HCT116 (cell line): ENCODE data around the gene STRIP1. TPM values are rescaled to one million over a fixed set of nuclear protein-coding genes. Genes with fewer than 3 reads are reported as not detected.

Source experiments
- ATAC-seq: fragments of 200-7000 bp; cut with Tn5 transposase; 2 replicates; pipeline ENCODE4 v1.9.1; 2020; ENCODE audit warnings: mild to moderate bottlenecking, moderate library complexity
- BruUV-seq: library from RNA; stranded (reverse); fragments of 400-500 nt; replicated peaks from 2 replicates; lab custom pipeline; 2021; lab: Mats Ljungman, UMichigan
- CTCF ChIA-PET: fragments of 300-600 bp; sonication (Branson Sonifier 250); formaldehyde crosslinking; loops from one replicate; lab custom pipeline; 2021; ENCODE audit warnings: antibody characterized with exemption; lab: Charles Lee
- POLR2A ChIA-PET: fragments of 300-600, 350-600 bp; sonication (Branson Sonifier 250); formaldehyde crosslinking; loops from one replicate; lab custom pipeline; 2021; ENCODE audit warnings: antibody characterized with exemption; lab: Charles Lee
- RAD21 ChIA-PET, 2 experiments: fragments of 300-600 bp; sonication (Branson Sonifier 250); formaldehyde crosslinking; loops; one replicate each; lab custom pipeline; 2023; ENCODE audit warnings: low total read pairs in 2 of 2; ENCODE audit not compliant: uncharacterized antibody in 2 of 2, unreplicated experiment in 2 of 2, low non-redundant PET in 1 of 2; lab: Charles Lee
- DNase-seq: peaks from one replicate; pipeline ENCODE4 v3.0.0-alpha.2; 2010; ENCODE audit warnings: low read depth, low spot score
- H2AFZ ChIP-seq: fragments of 200-600 bp; shearing (Covaris generic), sonication (generic); 2 replicates; pipeline ENCODE4 v1.6.1; 2017; ENCODE audit warnings: low read depth, mixed run types, mixed read lengths, antibody characterized with exemption, low read length; ENCODE audit not compliant: poor library complexity, severe bottlenecking
- H3K27ac ChIP-seq: 2 replicates; pipeline ENCODE4 v1.5.1; 2012; ENCODE audit warnings: low read depth, low read length
- H3K27me3 ChIP-seq: fragments of 200-600 bp; sonication (generic); 2 replicates; pipeline ENCODE4 v1.6.1; 2016; ENCODE audit warnings: mixed run types, low read length, mixed read lengths; ENCODE audit not compliant: insufficient read depth
- H3K36me3 ChIP-seq, 2 experiments: fragments of 200-500 bp in 1 of 2; fragments of 200-600 bp in 1 of 2; sonication (Bioruptor generic) in 1 of 2; sonication (generic) in 1 of 2; 2 replicates each; pipeline versions ENCODE4 v1.5.1 to v1.6.1; 2014 to 2016; ENCODE audit warnings: low read length in 2 of 2, inconsistent platforms in 1 of 2, mixed read lengths in 1 of 2, mixed run types in 1 of 2; ENCODE audit not compliant: insufficient read depth in 2 of 2, control insufficient read depth in 1 of 2
- H3K4me1 ChIP-seq, 2 experiments: fragments of 200-600 bp in 1 of 2; sonication (generic) in 1 of 2; 2 replicates each; pipeline versions ENCODE4 v1.5.1 to v1.6.1; 2012 to 2017; ENCODE audit warnings: low read length in 2 of 2, inconsistent platforms in 1 of 2, mild to moderate bottlenecking in 1 of 2, mixed read lengths in 1 of 2, mixed run types in 1 of 2, moderate library complexity in 1 of 2; ENCODE audit not compliant: insufficient read depth in 2 of 2, control insufficient read depth in 1 of 2
- H3K4me2 ChIP-seq: fragments of 200-600 bp; sonication (generic); 2 replicates; pipeline ENCODE4 v1.6.1; 2017; ENCODE audit warnings: mixed run types, low read length, mixed read lengths
- H3K4me3 ChIP-seq, 2 experiments: fragments of 200-600 bp in 1 of 2; sonication (generic) in 1 of 2; replicated peaks in 1 of 2; 2 replicates each; pipeline ENCODE4 v1.5.1; 2011 to 2016; ENCODE audit warnings: low read length in 2 of 2, control low read depth in 1 of 2, low read depth in 1 of 2, mild to moderate bottlenecking in 1 of 2, mixed read lengths in 1 of 2, mixed run types in 1 of 2
- H3K79me2 ChIP-seq: fragments of 200-600 bp; sonication (generic); 2 replicates; pipeline ENCODE4 v1.6.1; 2017; ENCODE audit warnings: mild to moderate bottlenecking, mixed run types, low read length, moderate library complexity, mixed read lengths; ENCODE audit not compliant: insufficient read depth
- H3K9ac ChIP-seq: fragments of 200-600 bp; sonication (generic); 2 replicates; pipeline ENCODE4 v1.6.1; 2016; ENCODE audit warnings: low read length, mixed read lengths
- H3K9me2 ChIP-seq: fragments of 200-600 bp; sonication (generic), shearing (Covaris generic); 2 replicates; pipeline ENCODE4 v1.6.1; 2017; ENCODE audit warnings: mixed run types, mild to moderate bottlenecking, moderate library complexity; ENCODE audit not compliant: insufficient read depth
- H3K9me3 ChIP-seq, 2 experiments: fragments of 200-500 bp in 1 of 2; fragments of 200-600 bp in 1 of 2; sonication (Bioruptor generic) in 1 of 2; sonication (generic) in 1 of 2; 2 replicates each; pipeline ENCODE4 v1.6.1; 2014 to 2017; ENCODE audit warnings: low read length in 2 of 2, mixed read lengths in 2 of 2, inconsistent platforms in 1 of 2, low read depth in 1 of 2, mild to moderate bottlenecking in 1 of 2, mixed run types in 1 of 2, moderate library complexity in 1 of 2; ENCODE audit not compliant: control insufficient read depth in 1 of 2, insufficient read depth in 1 of 2
- H4K20me1 ChIP-seq: fragments of 200-600 bp; sonication (generic), shearing (Covaris generic); 2 replicates; pipeline ENCODE4 v1.6.1; 2017; ENCODE audit warnings: mixed run types, mild to moderate bottlenecking, moderate library complexity; ENCODE audit not compliant: insufficient read depth
- EZH2phosphoT487 ChIP-seq: fragments of 200-600 bp; IDR thresholded peaks from 2 replicates; pipeline ENCODE4 v1.6.1; 2018; ENCODE audit warnings: antibody characterized with exemption, borderline replicate concordance
- FOSL1 ChIP-seq: IDR thresholded peaks from 2 replicates; pipeline ENCODE4 v1.6.1; 2012; ENCODE audit warnings: low read depth
- POLR2A ChIP-seq: IDR thresholded peaks from 2 replicates; pipeline ENCODE4 v1.7.0; 2011; ENCODE audit warnings: borderline replicate concordance; ENCODE audit not compliant: insufficient read depth, insufficient read length; ENCODE audit errors: extremely low read depth
- SP1 ChIP-seq: IDR thresholded peaks from 2 replicates; pipeline ENCODE4 v1.6.1; 2012; ENCODE audit warnings: low read depth
- SRF ChIP-seq: IDR thresholded peaks from 2 replicates; pipeline ENCODE4 v1.6.1; 2012; ENCODE audit warnings: low read depth
- YY1 ChIP-seq: IDR thresholded peaks from 2 replicates; pipeline ENCODE4 v1.6.1; 2011; ENCODE audit warnings: low read length, low read depth, moderate library complexity, mild to moderate bottlenecking; ENCODE audit not compliant: insufficient replicate concordance; ENCODE audit errors: extremely low read depth
- ZFX ChIP-seq: fragments of 450-650 bp; IDR thresholded peaks from 2 replicates; pipeline ENCODE4 v1.6.1; 2017
- ZNF274 ChIP-seq: fragments of 200-500 bp; sonication (Bioruptor generic); IDR thresholded peaks from 2 replicates; pipeline ENCODE4 v1.6.1; 2014; ENCODE audit warnings: mild to moderate bottlenecking, low read depth, low read length, inconsistent platforms
- intact Hi-C: fragments of 100-400 bp; cut with micrococcal nuclease; formaldehyde crosslinking; loops from 2 replicates; pipeline ENCODE4 v1.10.0; 2022
- total RNA-seq: library from RNA; stranded (reverse); gene quantifications from one replicate; pipeline ENCODE4 v1.2.1, GENCODE V29; 2021; ENCODE audit not compliant: unreplicated experiment
- TF ChIP-seq, protein P1 (sequence below): IDR thresholded peaks from 2 replicates; pipeline ENCODE4 v1.6.1; 2011; ENCODE audit warnings: mild to moderate bottlenecking, low read length, moderate library complexity; ENCODE audit not compliant: insufficient replicate concordance; ENCODE audit errors: extremely low read depth
- TF ChIP-seq, protein P2 (sequence below): IDR thresholded peaks from 2 replicates; pipeline ENCODE4 v1.6.1; 2012

Gene STRIP1
- total RNA-seq, 1 experiment from 2014 or later = 33.5 TPM

DNA sequence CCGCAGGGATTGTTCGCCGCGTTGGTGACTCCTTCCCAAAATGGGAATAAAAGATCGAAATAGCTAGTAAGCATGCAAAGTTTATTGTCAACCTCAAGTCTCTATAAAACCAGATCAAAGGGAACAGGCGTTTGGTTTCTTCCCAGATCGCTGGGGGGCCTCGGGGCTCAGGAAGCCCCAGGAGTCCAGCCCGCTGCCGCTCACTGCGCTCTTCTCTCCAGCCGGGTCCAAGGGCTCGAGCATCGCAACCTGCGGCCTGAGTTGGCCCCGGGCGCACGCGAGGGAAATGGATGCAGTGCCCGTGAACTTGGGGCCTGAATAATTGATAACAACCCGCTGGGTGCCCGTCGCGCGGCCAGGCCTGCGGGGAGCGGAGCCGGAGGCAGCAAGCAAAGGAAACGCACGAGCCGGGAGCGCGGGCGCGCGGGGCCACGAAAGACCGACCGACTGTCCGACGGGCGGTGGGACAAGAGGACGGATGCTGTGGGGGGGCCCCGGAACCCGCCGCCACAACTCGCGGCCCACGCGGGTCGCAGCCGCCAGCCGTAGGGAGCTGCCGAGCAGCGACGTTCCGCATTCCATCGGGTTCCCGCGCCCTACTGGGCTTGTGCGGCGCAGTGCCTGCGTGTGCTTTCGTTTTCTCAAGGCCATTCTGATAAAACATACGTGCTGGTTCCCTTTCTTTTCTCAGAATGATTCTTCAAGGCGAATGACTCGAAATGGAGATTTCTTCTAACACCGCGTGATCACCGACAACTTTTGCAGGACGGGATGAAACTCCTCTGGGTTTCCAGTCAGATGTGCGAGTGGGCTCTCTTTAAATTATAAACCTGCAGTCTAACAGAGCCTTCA lies 50.0 kb downstream of the STRIP1 start:
- Histone ChIP-seq H3K4me2 (no peak overlapping the region), H4K20me1 (no peaks in the 10 kb centered on the region), H2AFZ (no peak overlapping the region), H3K4me1 (no peaks in the 10 kb centered on the region), H3K27me3 (no peaks in the 10 kb centered on the region), H3K9ac (no peak overlapping the region), H3K9me2 (no peaks in the 10 kb centered on the region), H3K4me3 (no peak overlapping the region), H3K36me3 (no peaks in the 10 kb centered on the region), H3K27ac (no peak overlapping the region), H3K79me2 (no peaks in the 10 kb centered on the region), H3K9me3 (no peaks in the 10 kb centered on the region)
- DNase-seq (no peak), ATAC-seq (no peak)
- POLR2A ChIA-PET = no interaction called here
- intact Hi-C loops = no loop called here
- RAD21 ChIA-PET = no interaction called here
- TF ChIP-seq ZFX (no peak), ZNF274 (no peak), SP1 (no peak), FOSL1 (no peak), POLR2A (no peak), YY1 (no peak), SRF (no peak), EZH2phosphoT487 (no peak)
- TF ChIP-seq, protein P1, sequence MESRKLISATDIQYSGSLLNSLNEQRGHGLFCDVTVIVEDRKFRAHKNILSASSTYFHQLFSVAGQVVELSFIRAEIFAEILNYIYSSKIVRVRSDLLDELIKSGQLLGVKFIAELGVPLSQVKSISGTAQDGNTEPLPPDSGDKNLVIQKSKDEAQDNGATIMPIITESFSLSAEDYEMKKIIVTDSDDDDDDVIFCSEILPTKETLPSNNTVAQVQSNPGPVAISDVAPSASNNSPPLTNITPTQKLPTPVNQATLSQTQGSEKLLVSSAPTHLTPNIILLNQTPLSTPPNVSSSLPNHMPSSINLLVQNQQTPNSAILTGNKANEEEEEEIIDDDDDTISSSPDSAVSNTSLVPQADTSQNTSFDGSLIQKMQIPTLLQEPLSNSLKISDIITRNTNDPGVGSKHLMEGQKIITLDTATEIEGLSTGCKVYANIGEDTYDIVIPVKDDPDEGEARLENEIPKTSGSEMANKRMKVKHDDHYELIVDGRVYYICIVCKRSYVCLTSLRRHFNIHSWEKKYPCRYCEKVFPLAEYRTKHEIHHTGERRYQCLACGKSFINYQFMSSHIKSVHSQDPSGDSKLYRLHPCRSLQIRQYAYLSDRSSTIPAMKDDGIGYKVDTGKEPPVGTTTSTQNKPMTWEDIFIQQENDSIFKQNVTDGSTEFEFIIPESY = no peak
- TF ChIP-seq, protein P2, sequence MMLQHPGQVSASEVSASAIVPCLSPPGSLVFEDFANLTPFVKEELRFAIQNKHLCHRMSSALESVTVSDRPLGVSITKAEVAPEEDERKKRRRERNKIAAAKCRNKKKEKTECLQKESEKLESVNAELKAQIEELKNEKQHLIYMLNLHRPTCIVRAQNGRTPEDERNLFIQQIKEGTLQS = no peak
- BruUV-seq = no TSS peak
- CTCF ChIA-PET = no interaction called here
